ENCODE results near the gene NOD2.

DNA sequence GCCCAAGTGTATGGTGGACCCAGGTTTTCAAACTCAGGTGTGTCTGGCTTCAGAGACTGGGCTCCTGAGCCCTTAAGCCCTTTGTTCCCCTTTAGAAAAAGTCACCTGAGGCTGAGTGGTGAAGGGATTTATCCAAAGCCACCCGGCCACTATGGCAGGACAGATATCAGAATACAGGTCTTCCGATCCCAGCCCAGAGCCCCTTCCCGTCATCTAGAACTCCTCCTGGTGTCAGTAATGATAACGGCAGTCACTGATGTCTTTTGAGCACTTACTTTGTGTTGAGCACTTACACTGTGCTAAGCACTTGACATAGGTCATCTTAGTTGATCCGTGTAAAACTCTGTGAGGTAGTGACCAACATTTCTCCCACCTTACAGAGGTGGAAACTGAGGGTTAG lies 16.6 kb downstream of the NOD2 start:
- TF ChIP-seq POLR2A (IDR thresholded peaks at IDR 0.05) = no peak
- TF ChIP-seq, protein P1, sequence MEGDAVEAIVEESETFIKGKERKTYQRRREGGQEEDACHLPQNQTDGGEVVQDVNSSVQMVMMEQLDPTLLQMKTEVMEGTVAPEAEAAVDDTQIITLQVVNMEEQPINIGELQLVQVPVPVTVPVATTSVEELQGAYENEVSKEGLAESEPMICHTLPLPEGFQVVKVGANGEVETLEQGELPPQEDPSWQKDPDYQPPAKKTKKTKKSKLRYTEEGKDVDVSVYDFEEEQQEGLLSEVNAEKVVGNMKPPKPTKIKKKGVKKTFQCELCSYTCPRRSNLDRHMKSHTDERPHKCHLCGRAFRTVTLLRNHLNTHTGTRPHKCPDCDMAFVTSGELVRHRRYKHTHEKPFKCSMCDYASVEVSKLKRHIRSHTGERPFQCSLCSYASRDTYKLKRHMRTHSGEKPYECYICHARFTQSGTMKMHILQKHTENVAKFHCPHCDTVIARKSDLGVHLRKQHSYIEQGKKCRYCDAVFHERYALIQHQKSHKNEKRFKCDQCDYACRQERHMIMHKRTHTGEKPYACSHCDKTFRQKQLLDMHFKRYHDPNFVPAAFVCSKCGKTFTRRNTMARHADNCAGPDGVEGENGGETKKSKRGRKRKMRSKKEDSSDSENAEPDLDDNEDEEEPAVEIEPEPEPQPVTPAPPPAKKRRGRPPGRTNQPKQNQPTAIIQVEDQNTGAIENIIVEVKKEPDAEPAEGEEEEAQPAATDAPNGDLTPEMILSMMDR (IDR thresholded peaks at IDR 0.05) = no peak
